Small intestine (tissue), 7 donors: ENCODE measurements around the gene GPRIN1. TPM values are rescaled to one million over a fixed set of nuclear protein-coding genes. Genes with fewer than 3 reads are reported as not detected.

Source experiments
- DNase-seq, 2 donors: peaks; one replicate each; pipeline versions ENCODE4 v3.0.0 to v3.0.0-alpha.2; 2013
- FAIRE-seq: peaks from 2 replicates; lab custom pipeline; 2012; peaks lifted over from hg19 to GRCh38; lab: Jason Lieb, UNC
- H3K27ac ChIP-seq, 3 donors: one replicate each; pipeline ENCODE4 v1.5.1; 2013; ENCODE audit warnings: low read length in 2 of 3, mild to moderate bottlenecking in 2 of 3, control low read depth in 1 of 3, inconsistent platforms in 1 of 3, low read depth in 1 of 3, moderate library complexity in 1 of 3
- H3K27me3 ChIP-seq, 3 donors: one replicate each; pipeline ENCODE4 v1.6.1; 2013; ENCODE audit warnings: low read length in 3 of 3, inconsistent platforms in 1 of 3; ENCODE audit not compliant: control insufficient read depth in 3 of 3, insufficient read depth in 3 of 3
- H3K36me3 ChIP-seq, 3 donors: one replicate each; pipeline ENCODE4 v1.6.1; 2013; ENCODE audit warnings: low read length in 3 of 3, inconsistent platforms in 1 of 3, low read depth in 1 of 3, mild to moderate bottlenecking in 1 of 3, moderate library complexity in 1 of 3; ENCODE audit not compliant: control insufficient read depth in 3 of 3, insufficient read depth in 2 of 3
- H3K4me1 ChIP-seq, 3 donors: one replicate each; pipeline ENCODE4 v1.6.1; 2013; ENCODE audit warnings: low read length in 2 of 3, inconsistent platforms in 1 of 3, low read depth in 1 of 3, mild to moderate bottlenecking in 1 of 3, moderate library complexity in 1 of 3; ENCODE audit not compliant: control insufficient read depth in 3 of 3, insufficient read depth in 2 of 3
- H3K4me3 ChIP-seq, 3 donors: one replicate each; pipeline ENCODE4 v1.5.1; 2013; ENCODE audit warnings: low read length in 3 of 3, control low read depth in 1 of 3, inconsistent platforms in 1 of 3, low read depth in 1 of 3, mild to moderate bottlenecking in 1 of 3, moderate library complexity in 1 of 3
- H3K9me3 ChIP-seq, 2 donors: one replicate each; pipeline ENCODE4 v1.6.1; 2013; ENCODE audit warnings: low read depth in 1 of 2, low read length in 1 of 2; ENCODE audit not compliant: control insufficient read depth in 2 of 2, insufficient read depth in 1 of 2
- WGBS, 3 donors: extraction: QIAGEN DNeasy Blood & Tissue Kit; methylation state at CpG; one replicate each; pipeline ENCODE4 v1.1.7; 2013; 5-methylcytosine and 5-hydroxymethylcytosine counted together
- polyA plus RNA-seq, 4 donors: library from polyadenylated mRNA; stranded (reverse) in 3 of 4; unstranded in 1 of 4; fragments of 200-250 nt in 3 of 4; fragments of 120-200 nt in 1 of 4; gene quantifications; one replicate each; pipeline versions ENCODE4 v1.2.1 to v1.2.3, GENCODE V29; 2013
- donor health status: healthy with polysubstance abuse.
- donor health status: control.
- donor health status: control.
- donor health status: Bipolar disorder and iron deficiency.
- donor health status: healthy.

GPRIN1 gene
- polyA plus RNA-seq, 4 donors = 0.54 to 9.0 (median 1.6) TPM; not detected in 1

DNA sequence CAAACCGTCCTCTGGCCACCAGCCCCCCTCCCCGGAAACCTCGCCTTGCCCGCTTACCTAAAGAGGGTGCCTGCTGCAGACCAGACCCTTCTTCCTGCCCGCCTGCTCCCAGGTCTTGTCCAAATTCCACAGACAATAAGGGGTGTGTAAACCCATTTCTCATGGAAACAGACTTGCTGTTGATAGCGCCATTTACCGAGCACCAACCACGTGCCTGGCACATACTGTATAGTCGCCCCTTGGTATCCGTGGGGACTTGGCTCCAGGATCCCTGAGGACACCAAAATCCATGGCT, 35.7 kb downstream of the GPRIN1 start:
- H3K27ac ChIP-seq = no peak overlapping the region
- DNase-seq (no peak), FAIRE-seq (no peak)
- H3K4me1 ChIP-seq = no peaks in the 10 kb centered on the region
- H3K4me3 ChIP-seq = no peak overlapping the region
- 48 to 55% (median 49%) methylated on average over 10 of the region's 10 CpGs for WGBS, 3 donors
- no peaks in the 10 kb centered on the region for H3K9me3 ChIP-seq
- peaks cover 0 to 82% (median 14%) of the 10 kb centered on the region in 3 donors for H3K36me3 ChIP-seq
- no peaks in the 10 kb centered on the region for H3K27me3 ChIP-seq

DNA sequence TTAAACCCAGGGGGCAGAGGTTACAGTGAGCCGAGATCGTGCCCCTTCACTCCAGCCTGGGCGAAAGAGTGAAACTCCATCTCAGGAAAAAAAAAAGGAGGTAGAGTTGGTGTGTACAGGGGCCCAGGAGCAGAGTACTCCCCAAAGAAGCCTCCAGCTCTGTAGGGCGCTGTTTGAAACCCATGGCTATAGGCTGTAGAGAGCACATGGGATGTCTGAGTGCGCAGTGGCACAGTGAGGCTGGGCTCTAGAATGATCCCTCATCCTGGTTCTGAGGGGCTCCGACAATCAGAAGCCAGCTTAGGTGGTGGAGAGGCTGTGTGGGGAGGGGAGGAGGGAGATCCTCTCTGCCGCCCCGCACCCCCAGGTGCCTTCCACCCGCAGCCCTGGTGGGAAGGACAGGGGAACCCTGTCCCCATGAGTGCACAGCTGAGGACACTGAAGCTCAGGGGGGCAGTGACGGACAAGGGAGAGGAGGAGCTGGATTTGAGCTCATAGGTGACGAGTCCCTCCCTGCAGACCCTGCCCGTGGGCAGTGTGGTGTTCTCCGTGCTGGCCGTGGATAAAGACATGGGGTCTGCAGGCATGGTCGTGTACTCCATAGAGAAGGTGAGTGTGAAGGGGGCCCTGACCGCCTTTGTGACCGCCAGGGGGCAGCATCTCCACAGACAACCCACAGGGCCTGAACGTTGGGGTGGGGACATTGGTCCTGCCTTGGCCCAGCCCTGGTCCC, 36.2 kb downstream of the GPRIN1 start:
- H3K9me3 ChIP-seq = no peaks in the 10 kb centered on the region
- H3K4me3 ChIP-seq = no peak overlapping the region
- DNase-seq (peak; percentile 52 to 76), FAIRE-seq (no peak)
- H3K27ac ChIP-seq = no peak overlapping the region
- WGBS, 3 donors = 43 to 52% (median 47%) methylated on average over 18 of the region's 18 CpGs
- H3K27me3 ChIP-seq = no peaks in the 10 kb centered on the region
- no peaks in the 10 kb centered on the region for H3K4me1 ChIP-seq
- H3K36me3 ChIP-seq = peaks cover 0 to 80% (median 14%) of the 10 kb centered on the region in 3 donors

DNA sequence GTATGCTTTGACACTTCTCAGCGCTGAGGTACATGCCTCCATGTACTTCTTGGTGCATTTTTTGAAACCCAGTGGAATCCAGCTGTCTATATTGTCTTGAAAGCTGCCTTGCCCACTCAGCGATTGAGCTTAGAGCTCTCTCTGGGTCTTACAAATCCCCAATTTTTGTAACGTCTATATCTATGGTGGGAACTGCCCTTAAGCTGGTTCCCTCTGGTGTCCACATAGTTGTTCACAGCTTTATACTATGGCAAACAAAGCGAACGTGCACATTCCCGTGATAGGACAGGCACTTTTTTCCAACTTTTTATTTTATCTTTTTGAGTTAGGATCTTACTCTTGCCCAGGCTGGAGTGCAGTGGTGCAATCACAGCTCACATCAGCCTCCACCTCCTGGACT, 39.9 kb downstream of the GPRIN1 start:
- peaks cover 0 to 5% of the 10 kb centered on the region in 2 donors for H3K9me3 ChIP-seq
- H3K27me3 ChIP-seq = no peaks in the 10 kb centered on the region
- FAIRE-seq (no peak), DNase-seq (no peak)
- H3K4me1 ChIP-seq = no peaks in the 10 kb centered on the region
- H3K36me3 ChIP-seq = peaks cover 0 to 74% (median 8%) of the 10 kb centered on the region in 3 donors
- no peak overlapping the region for H3K4me3 ChIP-seq
- H3K27ac ChIP-seq = no peak overlapping the region
- 66 to 90% (median 68%) methylated on average over 6 of the region's 6 CpGs for WGBS, 3 donors

DNA sequence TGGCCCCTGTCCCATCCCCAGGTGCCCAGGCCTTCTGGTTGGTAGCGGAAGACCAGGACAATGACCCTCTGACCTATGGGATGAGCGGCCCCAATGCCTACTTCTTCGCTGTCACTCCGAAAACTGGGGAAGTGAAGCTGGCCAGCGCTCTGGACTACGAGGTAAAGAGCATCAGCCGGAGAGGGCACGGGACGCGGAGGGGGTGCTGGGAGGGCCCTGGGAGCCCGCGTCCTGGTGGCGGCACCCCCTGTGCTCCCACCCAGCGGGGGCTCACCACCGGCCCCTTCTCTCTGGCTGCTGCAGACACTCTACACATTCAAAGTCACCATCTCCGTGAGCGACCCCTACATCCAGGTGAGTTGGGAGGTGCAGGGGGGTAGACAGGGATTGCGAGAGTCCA, 41.3 kb downstream of the GPRIN1 start:
- Histone ChIP-seq H3K4me1 (no peaks in the 10 kb centered on the region), H3K4me3 (no peak overlapping the region), H3K27ac (no peak overlapping the region), H3K9me3 (peaks cover 0 to 5% of the 10 kb centered on the region in 2 donors), H3K36me3 (peaks cover 0 to 72% (median 8%) of the 10 kb centered on the region in 3 donors), H3K27me3 (no peaks in the 10 kb centered on the region)
- FAIRE-seq = no peak
- DNase-seq = no peak
- 80 to 91% (median 85%) methylated on average over 18 of the region's 18 CpGs for WGBS, 3 donors

DNA sequence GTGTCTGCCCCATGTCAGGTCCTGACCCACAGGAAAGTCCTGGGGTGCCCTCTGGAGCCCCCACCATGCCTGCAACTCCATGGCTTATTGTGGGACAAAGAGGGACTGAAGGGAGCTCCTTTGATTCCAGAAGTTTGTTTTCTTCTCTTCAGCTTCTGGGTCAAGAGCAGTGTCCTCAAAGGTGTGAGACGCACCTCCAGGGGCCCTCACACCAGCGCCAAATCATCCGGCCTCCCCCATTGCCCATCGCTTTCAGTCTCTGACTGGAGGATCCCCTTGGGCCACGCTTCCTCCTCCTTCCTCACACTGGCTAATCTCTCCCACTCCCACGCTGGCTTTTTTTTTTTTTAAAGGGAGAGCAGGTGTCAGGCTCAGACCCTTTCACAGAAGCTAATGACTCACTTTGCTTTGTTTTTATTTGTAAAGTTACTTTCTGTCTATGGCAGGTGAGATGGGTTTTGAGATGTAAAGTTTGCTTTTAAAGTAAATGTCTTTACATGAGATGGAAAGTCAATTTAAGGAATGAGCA, 44.1 kb downstream of the GPRIN1 start:
- no peak overlapping the region for H3K4me3 ChIP-seq
- FAIRE-seq (no peak), DNase-seq (no peak)
- no peak overlapping the region for H3K27ac ChIP-seq
- H3K36me3 ChIP-seq = peaks cover 0 to 67% (median 4%) of the 10 kb centered on the region in 3 donors
- H3K27me3 ChIP-seq = no peaks in the 10 kb centered on the region
- H3K9me3 ChIP-seq = peaks cover 0 to 5% of the 10 kb centered on the region in 2 donors
- H3K4me1 ChIP-seq = peaks cover 0 to 2% (median 0%) of the 10 kb centered on the region in 3 donors
- 73 to 85% (median 77%) methylated on average over 5 to 6 of the region's 6 CpGs for WGBS, 3 donors

DNA sequence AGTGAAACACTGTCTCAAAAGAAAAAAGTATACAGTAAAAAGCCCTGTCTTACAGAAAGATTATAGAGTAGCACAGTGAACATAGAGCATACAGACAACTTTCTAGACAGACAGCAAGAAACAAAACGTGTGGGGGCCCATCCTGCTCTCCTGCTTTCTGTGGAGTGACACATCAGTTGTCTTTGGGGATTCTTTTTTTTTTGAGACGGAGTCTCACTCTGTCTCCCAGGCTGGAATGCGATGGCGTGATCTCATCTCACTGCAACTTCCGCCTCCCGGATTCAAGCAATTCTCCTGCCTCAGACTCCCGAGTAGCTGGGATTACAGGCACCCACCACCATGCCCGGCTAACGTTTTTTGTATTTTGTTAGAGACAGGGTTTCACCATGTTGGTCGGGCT, 46.0 kb downstream of the GPRIN1 start:
- Histone ChIP-seq H3K36me3 (peaks cover 0 to 62% (median 4%) of the 10 kb centered on the region in 3 donors), H3K4me1 (peaks cover 0 to 3% (median 0%) of the 10 kb centered on the region in 3 donors), H3K4me3 (no peak overlapping the region), H3K27me3 (no peaks in the 10 kb centered on the region), H3K9me3 (peaks cover 0 to 6% of the 10 kb centered on the region in 2 donors), H3K27ac (no peak overlapping the region)
- DNase-seq = no peak
- no peak for FAIRE-seq
- 83 to 91% (median 85%) methylated on average over 10 of the region's 10 CpGs for WGBS, 3 donors

DNA sequence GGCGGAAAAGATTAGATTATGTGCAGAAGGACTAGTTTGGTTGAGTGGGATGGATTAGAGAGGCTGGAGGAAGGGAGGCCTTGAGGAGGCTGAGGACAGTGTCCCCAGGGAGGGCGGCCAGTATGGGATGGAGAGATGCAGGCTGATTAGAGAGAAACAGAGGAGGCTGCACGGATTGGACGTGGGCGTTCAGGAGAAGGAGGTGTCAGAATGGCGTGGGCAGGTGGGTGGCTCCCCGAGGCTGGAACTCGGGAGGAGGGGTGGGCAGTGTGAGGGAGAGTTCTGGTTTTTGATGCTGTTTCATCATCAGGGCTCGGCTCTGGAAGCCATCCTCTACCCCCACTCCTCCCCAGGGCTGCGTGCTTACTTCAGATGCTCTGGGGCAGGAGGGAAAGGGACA, 47.8 kb downstream of the GPRIN1 start:
- H3K27me3 ChIP-seq = no peaks in the 10 kb centered on the region
- peaks cover 0 to 3% (median 0%) of the 10 kb centered on the region in 3 donors for H3K4me1 ChIP-seq
- H3K9me3 ChIP-seq = peaks cover 0 to 11% of the 10 kb centered on the region in 2 donors
- no peak overlapping the region for H3K27ac ChIP-seq
- H3K4me3 ChIP-seq = no peak overlapping the region
- no peak for DNase-seq
- 71 to 88% (median 77%) methylated on average over 10 of the region's 10 CpGs for WGBS, 3 donors
- FAIRE-seq = no peak
- peaks cover 0 to 60% (median 2%) of the 10 kb centered on the region in 3 donors for H3K36me3 ChIP-seq

DNA sequence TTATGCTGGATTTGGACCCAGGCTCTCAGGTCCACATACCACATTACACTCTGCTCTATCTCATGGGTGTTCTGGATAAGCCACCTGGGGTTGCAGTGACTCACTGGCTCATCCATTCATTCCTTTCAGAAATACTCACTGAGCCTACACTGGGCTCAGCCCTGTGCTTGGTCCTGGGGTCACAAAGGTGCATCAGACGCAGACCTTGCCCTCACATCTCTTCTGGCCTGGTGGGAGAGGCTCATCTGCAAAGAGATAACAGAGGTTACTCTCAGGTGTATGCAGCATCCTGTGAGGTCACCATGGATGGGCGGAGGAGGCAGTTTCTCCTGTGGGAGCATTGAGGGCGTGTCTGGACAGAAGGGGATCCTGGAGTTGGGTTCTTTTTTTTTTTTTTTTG, 48.7 kb downstream of the GPRIN1 start:
- no peak for FAIRE-seq

More for the DNA sequence above, 48.7 kb downstream of the GPRIN1 start:
- Histone ChIP-seq H3K27me3 (no peaks in the 10 kb centered on the region), H3K27ac (no peak overlapping the region), H3K36me3 (peaks cover 0 to 54% (median 1%) of the 10 kb centered on the region in 3 donors), H3K4me1 (peaks cover 0 to 3% (median 0%) of the 10 kb centered on the region in 3 donors), H3K9me3 (peaks cover 0 to 7% of the 10 kb centered on the region in 2 donors), H3K4me3 (no peak overlapping the region)
- DNase-seq = peak; percentile 46 to 69
- WGBS, 3 donors = 74 to 89% (median 79%) methylated on average over 3 of the region's 3 CpGs
